ENCODE results near the gene UBE2V1.

DNA sequence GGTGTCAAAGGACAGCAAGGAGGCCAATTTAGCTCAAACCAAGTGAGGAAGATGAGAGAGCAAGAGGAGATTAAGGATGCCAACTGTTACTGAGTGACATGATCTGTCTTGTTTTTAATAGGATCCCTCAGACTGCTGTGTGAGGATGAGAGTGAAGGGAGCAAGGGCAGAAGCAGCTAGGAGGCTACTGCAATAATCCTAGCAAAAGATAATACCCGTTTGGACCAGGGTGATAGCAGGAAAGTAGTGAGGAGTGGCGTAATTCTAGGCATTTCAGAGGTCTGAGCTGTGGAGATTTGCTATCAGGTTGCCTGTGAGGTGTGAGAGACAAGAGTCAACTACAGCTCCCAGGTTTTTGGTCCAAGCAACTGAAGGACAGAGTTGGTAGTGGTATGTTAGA is 14.7 kb downstream of the UBE2V1 start:
- TF ChIP-seq, protein P1, sequence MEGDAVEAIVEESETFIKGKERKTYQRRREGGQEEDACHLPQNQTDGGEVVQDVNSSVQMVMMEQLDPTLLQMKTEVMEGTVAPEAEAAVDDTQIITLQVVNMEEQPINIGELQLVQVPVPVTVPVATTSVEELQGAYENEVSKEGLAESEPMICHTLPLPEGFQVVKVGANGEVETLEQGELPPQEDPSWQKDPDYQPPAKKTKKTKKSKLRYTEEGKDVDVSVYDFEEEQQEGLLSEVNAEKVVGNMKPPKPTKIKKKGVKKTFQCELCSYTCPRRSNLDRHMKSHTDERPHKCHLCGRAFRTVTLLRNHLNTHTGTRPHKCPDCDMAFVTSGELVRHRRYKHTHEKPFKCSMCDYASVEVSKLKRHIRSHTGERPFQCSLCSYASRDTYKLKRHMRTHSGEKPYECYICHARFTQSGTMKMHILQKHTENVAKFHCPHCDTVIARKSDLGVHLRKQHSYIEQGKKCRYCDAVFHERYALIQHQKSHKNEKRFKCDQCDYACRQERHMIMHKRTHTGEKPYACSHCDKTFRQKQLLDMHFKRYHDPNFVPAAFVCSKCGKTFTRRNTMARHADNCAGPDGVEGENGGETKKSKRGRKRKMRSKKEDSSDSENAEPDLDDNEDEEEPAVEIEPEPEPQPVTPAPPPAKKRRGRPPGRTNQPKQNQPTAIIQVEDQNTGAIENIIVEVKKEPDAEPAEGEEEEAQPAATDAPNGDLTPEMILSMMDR (IDR thresholded peaks at IDR 0.05; ENCODE audit: poor library complexity): no peak
- TF ChIP-seq EZH2phosphoT487 (IDR thresholded peaks at IDR 0.05; ENCODE audit: low read depth, severe bottlenecking, unreplicated experiment): no peak
